Measurements from ENCODE around the gene KLF12.

The KLF12 gene

GRCh38 chr13:74134221-74134776 lies at the start of gene KLF12:
KLF12 (minus strand) TSS chr13:74134404.
- peak; percentile 94 for DNase-seq (ENCODE audit: low read depth)

GRCh38 chr13:74182491-74182890 lies 48.3 kb upstream of the KLF12 start:
- DNase-seq (ENCODE audit: low read depth): no peak

- no peak for DNase-seq (ENCODE audit: low read depth)
Observed at GRCh38 chr13:74174810-74175209, 40.6 kb upstream of the KLF12 start.

- no peak for DNase-seq (ENCODE audit: low read depth)
Observed at GRCh38 chr13:74173822-74174221, 39.6 kb upstream of the KLF12 start.

GRCh38 chr13:74171641-74172040 lies 37.4 kb upstream of the KLF12 start:
- DNase-seq (ENCODE audit: low read depth): peak; percentile 36

GRCh38 chr13:74169676-74170075 lies 35.5 kb upstream of the KLF12 start:
- DNase-seq (ENCODE audit: low read depth): no peak

- DNase-seq (ENCODE audit: low read depth): no peak
Observed at GRCh38 chr13:74168263-74168675, 34.1 kb upstream of the KLF12 start.

GRCh38 chr13:74166261-74167004 lies 32.2 kb upstream of the KLF12 start:
- no peak for DNase-seq (ENCODE audit: low read depth)

GRCh38 chr13:74162782-74163181 lies 28.6 kb upstream of the KLF12 start:
- no peak for DNase-seq (ENCODE audit: low read depth)

- no peak for DNase-seq (ENCODE audit: low read depth)
Observed at GRCh38 chr13:74162135-74162534, 27.9 kb upstream of the KLF12 start.

GRCh38 chr13:74158571-74159352 lies 24.6 kb upstream of the KLF12 start:
- DNase-seq (ENCODE audit: low read depth): no peak

GRCh38 chr13:74158028-74158427 lies 23.8 kb upstream of the KLF12 start:
- no peak for DNase-seq (ENCODE audit: low read depth)

GRCh38 chr13:74154981-74155380 lies 20.8 kb upstream of the KLF12 start:
- no peak for DNase-seq (ENCODE audit: low read depth)

GRCh38 chr13:74153316-74153715 lies 19.1 kb upstream of the KLF12 start:
- DNase-seq (ENCODE audit: low read depth): no peak

GRCh38 chr13:74151859-74152258 lies 17.7 kb upstream of the KLF12 start:
- DNase-seq (ENCODE audit: low read depth): no peak

- DNase-seq (ENCODE audit: low read depth): no peak
Observed at GRCh38 chr13:74148352-74148751, 14.1 kb upstream of the KLF12 start.

- DNase-seq (ENCODE audit: low read depth): peak; percentile 55
Observed at GRCh38 chr13:74145249-74145975, 11.2 kb upstream of the KLF12 start.

GRCh38 chr13:74144269-74144668 lies 10.1 kb upstream of the KLF12 start:
- DNase-seq (ENCODE audit: low read depth): no peak

- DNase-seq (ENCODE audit: low read depth): no peak
Observed at GRCh38 chr13:74142257-74142656, 8.1 kb upstream of the KLF12 start.

GRCh38 chr13:74138241-74138640 lies 4.0 kb upstream of the KLF12 start:
- no peak for DNase-seq (ENCODE audit: low read depth)

GRCh38 chr13:74136084-74136658 lies 2.0 kb upstream of the KLF12 start:
- DNase-seq (ENCODE audit: low read depth): peak; percentile 12
